Mammary epithelial cell (primary cell): ENCODE data around the gene GRPEL1.

Source experiments
- EZH2 ChIP-seq: IDR thresholded peaks from 2 replicates; pipeline ENCODE4 v1.6.1; 2012; ENCODE audit warnings: low read length, inconsistent platforms, borderline replicate concordance
- TF ChIP-seq, protein P1 (sequence below), 2 donors: IDR thresholded peaks in 1 of 2; conservative IDR thresholded peaks in 1 of 2; 2 replicates each; pipeline ENCODE4 v1.5.1; 2011 to 2012; ENCODE audit warnings: inconsistent platforms in 2 of 2, low read length in 2 of 2, mild to moderate bottlenecking in 2 of 2, control low read depth in 1 of 2, low read depth in 1 of 2; ENCODE audit not compliant: insufficient read depth in 1 of 2; ENCODE audit errors: extremely low read depth in 1 of 2

GRCh38 chr4:7094916-7095315 is 27.1 kb upstream of the GRPEL1 start:
- TF ChIP-seq, protein P1, sequence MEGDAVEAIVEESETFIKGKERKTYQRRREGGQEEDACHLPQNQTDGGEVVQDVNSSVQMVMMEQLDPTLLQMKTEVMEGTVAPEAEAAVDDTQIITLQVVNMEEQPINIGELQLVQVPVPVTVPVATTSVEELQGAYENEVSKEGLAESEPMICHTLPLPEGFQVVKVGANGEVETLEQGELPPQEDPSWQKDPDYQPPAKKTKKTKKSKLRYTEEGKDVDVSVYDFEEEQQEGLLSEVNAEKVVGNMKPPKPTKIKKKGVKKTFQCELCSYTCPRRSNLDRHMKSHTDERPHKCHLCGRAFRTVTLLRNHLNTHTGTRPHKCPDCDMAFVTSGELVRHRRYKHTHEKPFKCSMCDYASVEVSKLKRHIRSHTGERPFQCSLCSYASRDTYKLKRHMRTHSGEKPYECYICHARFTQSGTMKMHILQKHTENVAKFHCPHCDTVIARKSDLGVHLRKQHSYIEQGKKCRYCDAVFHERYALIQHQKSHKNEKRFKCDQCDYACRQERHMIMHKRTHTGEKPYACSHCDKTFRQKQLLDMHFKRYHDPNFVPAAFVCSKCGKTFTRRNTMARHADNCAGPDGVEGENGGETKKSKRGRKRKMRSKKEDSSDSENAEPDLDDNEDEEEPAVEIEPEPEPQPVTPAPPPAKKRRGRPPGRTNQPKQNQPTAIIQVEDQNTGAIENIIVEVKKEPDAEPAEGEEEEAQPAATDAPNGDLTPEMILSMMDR (conservative IDR thresholded peaks at IDR 0.05 in 1 of 2, IDR thresholded peaks at IDR 0.05 in 1 of 2; ENCODE audit: extremely low read depth in 1 of 2, insufficient read depth in 1 of 2, low read depth in 1 of 2, low read length in 2 of 2) = no peak
- no peak for TF ChIP-seq EZH2
